ENCODE measurements around the gene JADE1.

Gene JADE1

DNA sequence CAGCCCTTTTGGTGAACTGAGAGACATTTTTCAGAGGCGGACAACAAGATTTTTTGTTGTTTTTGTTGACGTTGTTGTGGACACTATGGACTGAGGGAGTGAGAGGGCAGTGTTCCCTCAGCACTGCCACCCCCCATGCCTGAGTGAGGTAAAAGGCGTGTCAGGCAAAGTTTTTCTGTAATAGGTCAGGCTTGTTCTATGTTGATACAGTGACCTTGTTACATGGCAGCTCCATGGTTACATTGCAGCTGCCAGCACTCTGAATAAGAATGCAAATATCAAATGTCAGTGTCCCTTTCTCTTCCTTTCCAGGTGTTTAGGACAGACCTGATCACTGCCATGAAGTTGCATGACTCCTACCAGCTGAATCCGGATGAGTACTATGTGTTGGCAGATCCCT lies 36.6 kb downstream of the JADE1 start:
- DNase-seq, result peak; percentile 9

DNA sequence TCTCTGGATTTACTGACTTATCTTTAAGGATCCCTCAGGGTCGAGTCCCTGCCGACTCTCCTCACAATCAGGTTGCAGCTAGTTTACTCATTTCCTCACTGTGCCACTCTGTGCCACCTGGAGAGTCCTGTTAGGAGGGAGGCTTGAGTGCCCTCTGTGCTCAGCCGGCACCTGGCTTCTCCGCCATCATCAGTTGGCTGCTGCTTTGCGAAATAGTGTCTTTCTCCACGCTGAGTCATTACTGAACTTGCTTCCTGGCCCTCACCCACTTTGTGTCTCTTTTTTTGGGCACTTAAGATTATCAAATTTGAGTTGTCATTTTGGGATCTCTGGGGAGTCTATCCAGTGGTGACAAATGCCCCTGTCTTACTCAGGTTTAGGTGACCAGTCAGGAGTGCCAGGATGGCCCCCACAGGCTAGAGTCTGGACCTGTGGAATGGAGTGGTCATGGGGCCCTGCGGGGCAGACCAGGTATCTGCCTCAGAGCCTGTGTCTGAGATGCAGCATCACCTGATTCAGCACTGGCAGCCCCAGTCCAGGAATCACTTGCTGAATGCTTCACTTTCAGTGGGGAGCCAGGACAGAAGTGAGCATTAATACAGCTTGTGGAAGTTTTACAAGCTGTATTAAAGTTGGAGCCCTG lies 37.7 kb downstream of the JADE1 start:
- DNase-seq, result peak; percentile 39

DNA sequence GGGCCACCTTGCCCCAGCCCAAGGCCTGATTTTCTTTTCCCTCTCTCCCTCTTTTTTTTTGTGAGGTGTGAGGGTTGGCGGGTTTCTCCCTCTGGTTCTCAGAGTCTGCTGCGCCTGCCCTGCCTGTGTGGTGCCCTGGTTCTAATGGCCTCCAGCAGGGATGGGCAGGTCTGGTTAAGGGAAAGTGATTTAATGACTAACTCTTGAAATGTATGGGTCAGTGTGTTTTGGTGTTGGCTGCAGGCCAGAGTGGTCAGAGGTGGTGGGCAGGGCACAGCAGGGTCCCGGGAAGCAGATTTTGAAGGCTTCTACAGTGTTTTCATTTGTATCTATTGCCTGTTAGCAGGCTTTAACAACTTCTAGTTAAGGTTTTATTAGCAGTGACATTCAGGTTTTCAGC lies 39.0 kb downstream of the JADE1 start:
- no peak for DNase-seq

DNA sequence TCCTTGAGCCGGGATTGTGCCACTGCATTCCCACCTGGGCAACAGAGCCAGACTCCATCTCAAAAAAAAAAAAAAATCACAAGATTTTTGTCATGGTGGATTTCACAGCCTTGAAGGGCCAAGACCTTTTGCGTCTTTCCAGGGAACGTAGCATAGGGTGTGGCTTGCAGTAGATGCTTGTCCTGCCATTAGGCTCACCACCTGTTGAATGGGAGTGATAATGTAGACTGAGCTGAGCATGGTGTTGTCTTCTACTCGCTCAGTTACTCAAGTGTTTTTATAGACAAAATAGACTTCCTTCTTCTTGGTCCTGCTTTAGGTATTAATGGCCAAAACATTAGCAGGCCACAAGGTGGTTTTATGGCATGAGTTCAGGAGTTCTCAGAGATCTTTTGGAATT lies 40.8 kb downstream of the JADE1 start:
- no peak for DNase-seq

DNA sequence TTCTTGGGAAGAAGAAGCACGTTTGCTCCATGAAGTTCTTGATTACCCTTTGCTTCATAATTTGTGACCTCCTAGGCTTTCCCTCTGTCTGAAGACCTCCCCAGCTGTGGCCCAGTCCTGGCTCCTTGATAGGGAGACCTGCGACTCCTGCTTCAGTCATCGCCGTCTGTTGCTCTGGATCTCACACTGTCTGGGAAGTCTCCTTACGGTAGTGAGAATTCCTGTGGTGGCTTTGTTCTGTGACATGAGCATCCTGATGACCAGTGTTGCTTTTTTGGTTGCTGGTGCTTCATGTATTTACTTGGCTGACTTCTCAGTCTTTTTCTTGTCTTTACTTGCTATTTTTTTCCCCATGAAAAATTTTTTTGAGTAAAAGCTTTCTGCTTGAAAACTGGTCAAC lies 44.2 kb downstream of the JADE1 start:
- DNase-seq, result no peak

DNA sequence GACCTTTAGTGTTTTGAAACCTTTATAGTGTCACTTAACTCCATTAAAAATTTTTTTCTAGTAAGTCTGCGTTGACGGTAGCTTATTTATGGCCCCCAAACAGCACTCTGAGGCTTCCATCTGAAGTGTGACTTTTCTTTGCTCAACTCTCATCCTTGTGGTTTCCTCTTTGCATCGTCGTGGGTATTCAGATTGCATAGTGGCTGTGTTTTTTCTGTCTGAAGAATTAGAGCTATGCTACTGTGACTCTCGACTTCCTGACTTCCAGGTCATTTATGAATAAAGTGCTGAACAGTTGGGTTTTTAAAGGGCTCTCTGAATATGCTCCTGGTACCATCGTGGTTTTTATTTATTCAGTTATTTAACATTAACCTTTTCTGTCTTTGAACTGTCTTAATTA lies 44.9 kb downstream of the JADE1 start:
- DNase-seq, result no peak

DNA sequence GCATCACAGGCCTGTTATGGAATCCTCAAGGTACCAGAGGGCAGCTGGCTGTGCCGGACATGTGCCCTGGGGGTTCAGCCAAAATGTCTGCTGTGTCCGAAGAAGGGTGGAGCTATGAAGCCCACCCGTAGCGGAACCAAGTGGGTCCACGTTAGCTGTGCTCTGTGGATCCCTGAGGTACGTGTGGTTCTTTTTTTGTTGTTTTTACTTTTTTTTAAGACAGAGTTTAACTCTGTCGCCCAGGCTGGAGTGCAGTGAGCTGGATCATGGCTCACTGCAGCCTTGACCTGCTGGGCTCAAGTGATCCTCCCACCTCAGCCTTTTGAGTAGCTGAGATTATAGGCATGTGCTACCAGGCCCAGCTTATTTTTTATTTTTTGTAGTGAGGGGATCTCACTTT lies 46.1 kb downstream of the JADE1 start:
- no peak for DNase-seq

DNA sequence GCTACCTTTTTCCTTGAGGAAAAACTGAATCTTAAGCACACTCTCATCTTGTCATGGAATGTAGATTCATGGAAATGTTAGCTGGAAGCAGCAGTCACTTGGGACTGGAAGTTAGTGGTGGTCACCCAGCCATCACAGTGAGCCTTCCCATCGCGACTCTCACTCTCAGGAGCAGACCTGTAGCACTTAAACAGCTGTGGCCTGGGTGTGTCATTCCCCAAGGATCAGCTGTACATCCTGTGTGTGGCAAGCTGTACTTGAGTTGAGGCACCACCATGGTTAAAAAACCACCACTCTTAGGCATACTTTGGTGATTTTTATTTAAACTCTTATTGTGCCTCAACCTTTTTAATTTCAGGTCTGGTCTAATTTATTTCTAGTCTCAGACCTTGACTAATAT lies 46.7 kb downstream of the JADE1 start:
- no peak for DNase-seq

DNA sequence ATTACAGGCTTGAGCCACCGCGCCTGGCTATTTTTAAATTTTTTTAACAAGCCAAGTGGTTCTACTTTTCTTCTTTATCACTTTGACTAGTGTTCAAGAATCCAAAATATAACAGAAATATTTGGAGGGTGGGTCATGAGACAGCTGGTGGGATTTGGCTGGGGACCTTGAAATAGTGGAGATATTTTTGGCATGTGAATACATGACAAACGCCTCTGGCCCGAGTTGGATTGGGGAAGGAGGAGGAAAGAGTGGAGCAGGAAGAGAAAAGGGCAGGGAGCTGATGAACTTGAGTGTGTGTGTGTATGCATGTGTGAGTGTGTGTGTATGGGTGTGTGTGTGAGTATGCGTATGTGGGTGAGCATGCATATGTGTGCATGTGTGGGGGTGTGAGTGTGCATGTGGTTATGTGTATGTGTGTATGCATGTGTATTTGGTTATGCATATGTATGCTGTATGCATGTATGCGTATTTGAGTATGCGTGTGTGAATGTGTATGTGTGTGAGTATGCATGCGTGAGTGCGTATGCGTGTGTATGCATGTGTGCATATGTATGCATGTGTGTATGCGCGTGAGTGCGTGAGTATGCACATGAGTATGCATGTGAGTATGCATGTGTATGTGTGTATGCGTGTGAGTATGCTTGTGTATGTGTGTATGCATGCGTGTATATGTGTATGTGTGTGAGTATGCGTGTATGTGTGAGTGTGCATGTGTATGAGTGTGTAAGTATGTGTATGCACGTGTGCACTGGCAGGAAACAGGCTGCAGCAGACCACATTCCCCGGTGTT lies 49.6 kb downstream of the JADE1 start:
- no peak for DNase-seq

DNA sequence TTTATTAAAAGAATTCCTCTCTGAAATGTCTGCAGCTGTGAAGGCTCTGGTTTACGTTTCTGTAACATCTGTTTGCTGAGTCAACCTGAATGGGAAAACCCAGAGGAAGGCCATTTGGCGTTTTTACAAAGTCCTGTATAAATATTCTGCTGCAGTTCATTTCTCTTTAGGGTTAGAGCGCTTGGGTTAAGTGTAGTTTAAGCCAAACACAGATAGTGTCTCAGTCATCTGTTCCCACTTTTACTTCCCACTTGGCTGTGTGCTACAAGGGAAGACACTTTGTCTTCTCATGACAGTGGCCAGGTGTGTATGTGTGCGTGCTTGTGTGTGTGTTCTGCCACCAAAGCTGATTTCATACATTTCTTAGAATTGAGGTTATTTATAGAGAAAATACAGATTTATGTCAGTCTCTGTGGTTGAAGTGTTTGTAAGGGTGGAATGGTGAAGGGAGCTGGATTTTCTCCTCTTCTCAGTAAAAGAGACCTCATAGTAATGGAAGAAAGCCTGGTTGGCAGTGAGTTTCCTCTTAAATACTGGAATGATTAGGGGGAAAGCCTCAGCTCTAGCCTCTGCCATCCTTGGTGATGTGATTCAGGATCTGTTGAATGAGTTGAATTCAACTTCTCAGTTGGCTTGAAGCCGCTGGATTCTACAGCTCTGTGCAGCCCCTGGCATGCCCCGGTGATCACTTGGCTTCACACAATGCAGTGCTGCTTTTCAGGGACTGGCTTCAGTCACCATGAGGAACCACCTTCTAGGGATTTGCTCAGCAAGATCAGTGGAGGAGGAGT lies 50.6 kb downstream of the JADE1 start:
- DNase-seq, result no peak

DNA sequence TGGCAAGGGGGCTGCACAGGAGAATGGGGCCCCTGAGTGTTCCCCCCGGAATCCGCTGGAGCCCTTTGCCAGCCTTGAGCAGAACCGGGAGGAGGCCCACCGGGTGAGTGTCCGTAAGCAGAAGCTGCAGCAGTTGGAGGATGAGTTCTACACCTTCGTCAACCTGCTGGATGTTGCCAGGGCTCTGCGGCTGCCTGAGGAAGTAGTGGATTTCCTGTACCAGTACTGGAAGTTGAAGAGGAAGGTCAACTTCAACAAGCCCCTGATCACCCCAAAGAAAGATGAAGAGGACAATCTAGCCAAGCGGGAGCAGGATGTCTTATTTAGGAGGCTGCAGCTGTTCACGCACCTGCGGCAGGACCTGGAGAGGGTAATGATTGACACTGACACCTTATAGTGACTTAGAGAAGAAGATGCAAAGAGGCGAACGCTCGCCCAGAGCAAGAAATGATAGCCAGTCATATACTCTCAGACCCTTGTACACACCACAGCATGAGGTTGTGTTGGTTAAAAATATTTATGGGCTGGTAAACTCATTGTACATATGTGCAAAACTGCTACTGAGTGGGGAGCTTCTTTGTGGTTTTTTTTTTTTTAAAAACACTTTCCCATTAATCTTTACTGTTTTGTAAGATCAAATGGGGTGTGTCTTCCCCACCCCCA lies 52.5 kb downstream of the JADE1 start:
- no peak for DNase-seq

DNA sequence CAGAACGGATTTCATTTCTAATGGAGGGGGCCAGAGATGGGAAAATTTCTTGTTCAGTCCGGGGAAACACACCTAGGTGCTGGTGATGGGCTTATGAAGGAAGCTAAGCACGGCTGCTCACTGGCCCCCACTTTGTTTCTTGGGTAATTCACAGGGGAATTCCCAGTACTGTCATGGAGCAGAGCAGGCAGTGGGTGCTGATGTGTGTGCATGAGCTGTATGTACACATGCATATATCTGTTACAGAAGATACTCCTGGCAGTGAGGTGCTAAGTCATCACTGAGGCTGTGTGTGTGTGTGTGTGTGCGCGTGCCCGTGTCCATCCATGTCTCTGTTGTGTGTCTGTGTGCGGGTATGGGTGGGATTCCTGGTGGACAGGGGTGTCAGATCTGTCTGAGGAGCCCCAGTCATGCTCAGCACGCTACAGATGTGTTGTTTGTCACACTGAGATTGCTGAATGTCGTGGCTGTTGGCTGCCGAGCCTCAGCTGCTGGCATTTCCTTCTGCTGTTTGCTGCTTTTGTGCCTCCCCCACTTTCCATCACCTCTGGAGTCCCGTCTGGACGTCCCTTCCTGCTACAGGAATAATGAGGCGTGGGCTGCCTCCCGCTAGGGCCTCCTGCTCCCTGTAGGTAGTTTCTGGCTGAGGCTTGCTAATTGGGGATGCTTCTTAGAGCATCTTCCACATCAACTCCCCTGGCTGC lies 53.3 kb downstream of the JADE1 start:
- DNase-seq, result no peak

DNA sequence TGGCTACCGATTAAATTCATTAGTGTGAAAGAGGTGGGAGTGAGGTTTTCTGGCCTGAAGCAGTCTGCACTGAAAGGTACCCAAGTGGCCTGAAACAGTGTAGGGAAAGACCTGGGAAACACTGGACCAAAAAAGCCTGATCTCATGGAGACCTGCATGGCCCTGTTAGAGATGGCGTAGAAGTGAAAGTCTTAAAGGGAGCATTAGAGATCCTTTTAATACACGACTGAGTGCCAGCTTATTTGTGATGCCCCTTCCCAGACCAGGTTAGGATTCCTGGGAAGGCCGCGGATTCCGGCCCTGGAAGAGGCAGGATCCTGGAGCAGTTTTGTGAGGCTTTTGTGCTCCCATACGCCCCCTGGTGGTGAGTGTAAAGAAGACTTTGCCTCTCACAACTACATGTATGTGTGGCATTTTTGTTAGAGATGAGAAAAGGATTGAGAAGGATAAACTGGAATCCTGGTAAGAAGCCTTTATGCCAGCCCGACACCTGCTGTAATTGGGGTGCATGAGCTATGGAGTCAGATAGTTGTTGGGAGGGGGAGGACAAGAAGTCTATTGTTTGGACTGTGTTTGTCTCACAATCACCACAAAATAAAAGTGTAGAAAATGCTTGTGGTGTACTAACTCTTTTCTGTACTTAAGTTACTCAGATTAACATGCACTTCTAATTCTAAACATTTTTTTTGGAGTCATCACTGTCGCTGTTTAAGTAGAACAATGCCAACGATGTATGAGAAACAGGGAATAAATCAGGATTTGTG lies 54.0 kb downstream of the JADE1 start:
- peak; percentile 35 for DNase-seq

DNA sequence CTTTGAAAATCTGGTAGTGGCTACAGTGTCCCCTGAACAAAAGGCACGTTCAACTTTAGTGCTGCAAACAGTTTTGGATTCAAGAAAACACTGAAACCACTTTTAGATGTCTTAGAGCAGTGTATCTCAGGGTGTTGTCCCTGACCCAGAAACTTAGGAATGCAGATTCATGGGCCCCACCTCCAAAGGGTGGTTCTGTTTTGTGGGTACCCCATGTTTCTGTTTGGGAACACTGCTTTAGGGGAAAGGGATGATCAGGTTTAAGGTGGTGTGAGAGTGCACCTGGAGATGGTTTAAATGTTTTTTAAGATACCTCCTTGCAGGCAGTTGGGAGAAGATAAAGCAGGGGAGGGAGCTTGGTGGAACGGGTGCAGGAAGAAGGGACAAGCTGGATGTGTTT lies 55.6 kb downstream of the JADE1 start:
- DNase-seq, result no peak

DNA sequence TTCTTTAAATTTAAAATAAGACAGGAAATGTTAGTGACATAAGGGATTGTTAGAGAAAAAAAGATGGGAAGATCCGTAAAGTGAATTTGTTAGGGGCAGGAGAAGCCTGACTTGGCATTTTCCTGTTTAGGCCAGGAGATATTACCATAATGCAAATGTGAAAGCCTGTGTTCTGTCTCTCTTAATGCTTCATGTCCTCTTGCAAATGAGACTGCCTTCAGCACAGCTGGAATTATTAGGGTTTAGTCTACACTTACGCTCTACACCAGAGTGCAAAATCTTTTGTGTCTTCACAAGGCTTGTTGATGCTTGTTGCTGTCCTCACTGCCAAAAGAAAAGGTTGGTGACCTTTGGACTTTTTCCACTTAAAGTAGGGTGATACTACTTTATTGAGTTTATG lies 56.8 kb downstream of the JADE1 start:
- DNase-seq, result no peak

DNA sequence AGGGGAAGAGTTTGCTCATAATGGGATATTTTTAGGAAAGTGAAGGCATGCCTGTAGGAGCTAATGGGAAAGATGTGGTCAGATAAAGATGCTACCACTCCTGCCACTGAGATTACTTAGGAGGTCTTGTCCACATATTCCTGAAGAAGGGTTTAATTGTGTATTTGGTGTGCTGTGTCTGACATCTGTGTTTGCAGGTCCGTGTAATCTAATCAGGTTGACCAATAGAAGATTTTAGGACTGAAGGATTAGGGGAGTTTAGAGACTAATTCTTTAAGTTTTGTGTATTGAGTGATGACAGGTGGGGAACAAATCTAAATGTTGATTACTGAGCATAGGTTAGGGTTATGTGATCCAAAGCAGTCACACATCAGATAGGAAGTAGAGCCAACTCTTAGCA lies 57.2 kb downstream of the JADE1 start:
- DNase-seq, result no peak

DNA sequence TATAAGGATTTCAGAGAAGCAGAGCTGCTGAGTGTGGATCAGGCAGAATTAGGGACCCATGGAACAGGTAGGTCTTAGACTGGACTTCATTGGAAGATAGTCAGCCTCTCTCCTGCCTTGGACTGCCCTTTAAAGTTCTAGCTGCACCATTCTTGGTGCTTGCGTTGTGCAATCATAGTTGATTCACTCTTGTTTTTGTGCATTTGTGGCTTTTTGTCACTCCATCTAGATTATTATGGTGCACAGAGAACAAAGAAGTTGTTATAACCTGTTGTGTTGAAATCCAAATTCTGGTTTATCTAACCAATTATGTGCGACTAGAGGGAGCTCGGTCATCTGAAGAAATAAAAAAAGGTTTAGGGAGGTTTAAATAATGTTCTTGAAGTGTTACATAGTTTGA lies 59.3 kb downstream of the JADE1 start:
- DNase-seq, result no peak

DNA sequence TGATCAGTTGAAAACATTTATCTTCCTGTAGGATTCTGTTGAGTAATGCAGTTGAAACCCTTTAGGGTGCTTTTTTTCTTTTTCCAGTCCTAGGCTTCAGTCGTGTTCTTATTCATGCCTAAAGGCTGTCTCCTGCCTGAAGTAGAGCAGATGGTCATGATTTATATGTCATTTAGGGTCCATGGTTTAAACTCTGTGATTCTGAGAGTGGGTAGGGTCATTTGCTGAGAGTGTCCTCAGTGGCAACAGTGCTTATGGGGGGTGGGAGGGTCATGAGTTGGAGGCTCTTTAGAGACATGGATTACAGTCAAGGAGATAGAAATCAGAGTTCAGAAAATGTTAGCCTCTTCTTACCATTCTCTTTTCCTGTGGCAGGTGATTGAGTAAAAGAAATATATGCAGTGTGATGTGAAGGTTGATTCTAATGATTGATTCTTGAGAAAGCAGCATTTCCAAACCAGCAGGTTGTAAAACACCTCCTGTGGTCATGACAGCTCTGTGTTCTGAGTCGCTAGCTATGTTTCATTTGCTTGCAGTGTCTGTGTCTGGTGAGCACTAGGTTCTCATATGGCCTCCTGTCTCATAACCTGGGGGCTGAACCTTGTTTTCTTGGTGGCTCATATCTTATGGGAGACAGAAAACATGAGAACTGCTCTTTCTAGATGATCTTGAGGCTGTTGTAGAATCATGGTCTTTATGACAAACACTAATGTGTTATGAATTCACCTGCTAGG lies 60.4 kb downstream of the JADE1 start:
- DNase-seq, result no peak

DNA sequence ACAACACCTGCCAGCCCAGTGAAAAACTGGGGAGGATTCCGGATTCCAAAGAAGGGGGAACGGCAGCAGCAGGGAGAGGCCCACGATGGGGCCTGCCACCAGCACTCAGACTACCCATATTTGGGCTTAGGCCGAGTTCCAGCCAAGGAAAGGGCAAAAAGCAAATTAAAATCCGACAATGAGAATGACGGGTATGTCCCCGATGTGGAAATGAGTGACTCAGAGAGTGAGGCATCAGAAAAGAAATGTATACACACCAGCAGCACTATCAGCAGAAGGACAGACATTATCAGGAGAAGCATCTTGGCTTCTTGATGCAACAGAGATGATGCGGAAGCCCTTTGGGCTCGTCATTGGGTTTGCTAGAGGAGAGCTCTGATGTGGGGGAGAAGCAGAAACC lies 62.4 kb downstream of the JADE1 start:
- DNase-seq, result no peak

DNA sequence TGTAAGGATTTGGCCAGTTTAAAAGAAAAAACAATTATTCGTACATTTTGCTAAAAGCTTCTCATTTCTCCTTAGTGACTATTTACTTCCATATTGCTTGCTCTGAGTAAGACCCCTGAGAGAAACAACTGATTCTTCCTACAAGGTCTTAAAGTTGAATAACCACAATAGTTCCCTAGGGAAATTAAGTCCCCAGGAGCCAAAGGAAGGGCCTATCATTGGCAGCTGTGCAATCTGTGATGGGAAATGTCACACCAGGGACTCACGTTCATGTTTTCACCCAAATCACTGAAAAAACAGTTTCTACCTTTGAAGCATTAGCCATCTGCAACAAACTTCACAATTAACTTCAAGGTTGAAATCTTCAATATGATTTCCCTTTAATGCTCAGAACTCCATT lies 66.7 kb downstream of the JADE1 start:
- DNase-seq, result no peak

DNA sequence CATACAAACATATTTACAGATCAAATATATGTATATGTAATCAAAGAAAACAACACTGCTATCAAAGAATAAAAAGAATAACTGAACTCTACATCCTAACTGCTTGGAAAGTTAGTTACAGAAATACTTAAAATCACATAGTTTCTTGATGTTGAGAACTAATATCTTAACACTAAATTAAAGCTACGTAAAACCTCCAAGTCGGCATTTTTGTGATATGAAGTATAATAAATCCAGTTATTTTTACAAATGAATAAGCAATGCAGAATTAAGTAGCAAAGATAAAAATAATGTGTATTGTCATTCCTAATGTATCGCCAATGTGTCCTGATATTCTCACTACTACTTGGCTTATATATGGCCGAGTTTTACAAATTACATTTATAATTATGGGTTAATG lies 68.4 kb downstream of the JADE1 start:
- no peak for DNase-seq

Data from NCI-H2107 (cell line).